ENCODE results near the gene PSD4. TPM values are rescaled to one million over a fixed set of nuclear protein-coding genes. Genes with fewer than 3 reads are reported as not detected.

PSD4 gene
- total RNA-seq, 1 donor from 2014 or later: 1.6 TPM

GRCh38 chr2:113158884-113159553, 14.8 kb upstream of the PSD4 start:
- Histone ChIP-seq H3K4me1 (ENCODE audit: control insufficient read depth in 3 of 3, insufficient read depth in 3 of 3, low read length in 3 of 3) (peaks cover 0 to 5% (median 0%) of the 10 kb centered on the region in 3 donors), H3K27ac (ENCODE audit: low read depth, low read length) (no peak overlapping the region), H3K27me3 (ENCODE audit: control insufficient read depth in 3 of 3, insufficient read depth in 3 of 3, low read length in 3 of 3) (peaks cover 9 to 20% (median 11%) of the 10 kb centered on the region in 3 donors), H3K4me3 (ENCODE audit: low read length in 3 of 3) (no peak overlapping the region), H3K9me3 (ENCODE audit: control insufficient read depth in 3 of 3, low read length in 3 of 3) (no peaks in the 10 kb centered on the region), H3K36me3 (ENCODE audit: control insufficient read depth in 3 of 3, insufficient read depth in 3 of 3, low read length in 3 of 3) (no peaks in the 10 kb centered on the region), H3K9ac (ENCODE audit: low read depth in 1 of 3, low read length in 3 of 3) (no peak overlapping the region)

GRCh38 chr2:113160248-113160647, 13.5 kb upstream of the PSD4 start:
- H3K9me3 ChIP-seq (ENCODE audit: control insufficient read depth in 3 of 3, low read length in 3 of 3): no peaks in the 10 kb centered on the region
- H3K27me3 ChIP-seq (ENCODE audit: control insufficient read depth in 3 of 3, insufficient read depth in 3 of 3, low read length in 3 of 3): peaks cover 9 to 20% (median 18%) of the 10 kb centered on the region in 3 donors
- H3K4me1 ChIP-seq (ENCODE audit: control insufficient read depth in 3 of 3, insufficient read depth in 3 of 3, low read length in 3 of 3): peaks cover 0 to 5% (median 0%) of the 10 kb centered on the region in 3 donors
- no peak overlapping the region for H3K9ac ChIP-seq (ENCODE audit: low read depth in 1 of 3, low read length in 3 of 3)
- H3K4me3 ChIP-seq (ENCODE audit: low read length in 3 of 3): no peak overlapping the region
- H3K27ac ChIP-seq (ENCODE audit: low read depth, low read length): no peak overlapping the region
- H3K36me3 ChIP-seq (ENCODE audit: control insufficient read depth in 3 of 3, insufficient read depth in 3 of 3, low read length in 3 of 3): no peaks in the 10 kb centered on the region

GRCh38 chr2:113160962-113161361, 12.8 kb upstream of the PSD4 start:
- peaks cover 0 to 5% (median 0%) of the 10 kb centered on the region in 3 donors for H3K4me1 ChIP-seq (ENCODE audit: control insufficient read depth in 3 of 3, insufficient read depth in 3 of 3, low read length in 3 of 3)
- H3K9me3 ChIP-seq (ENCODE audit: control insufficient read depth in 3 of 3, low read length in 3 of 3): no peaks in the 10 kb centered on the region
- no peak overlapping the region for H3K27ac ChIP-seq (ENCODE audit: low read depth, low read length)
- H3K9ac ChIP-seq (ENCODE audit: low read depth in 1 of 3, low read length in 3 of 3): no peak overlapping the region
- peaks cover 9 to 18% (median 17%) of the 10 kb centered on the region in 3 donors for H3K27me3 ChIP-seq (ENCODE audit: control insufficient read depth in 3 of 3, insufficient read depth in 3 of 3, low read length in 3 of 3)
- no peaks in the 10 kb centered on the region for H3K36me3 ChIP-seq (ENCODE audit: control insufficient read depth in 3 of 3, insufficient read depth in 3 of 3, low read length in 3 of 3)
- no peak overlapping the region for H3K4me3 ChIP-seq (ENCODE audit: low read length in 3 of 3)

- peaks cover 0 to 5% (median 0%) of the 10 kb centered on the region in 3 donors for H3K4me1 ChIP-seq (ENCODE audit: control insufficient read depth in 3 of 3, insufficient read depth in 3 of 3, low read length in 3 of 3)
- no peak overlapping the region for H3K27ac ChIP-seq (ENCODE audit: low read depth, low read length)
- H3K9ac ChIP-seq (ENCODE audit: low read depth in 1 of 3, low read length in 3 of 3): no peak overlapping the region
- H3K36me3 ChIP-seq (ENCODE audit: control insufficient read depth in 3 of 3, insufficient read depth in 3 of 3, low read length in 3 of 3): no peaks in the 10 kb centered on the region
- peaks cover 9 to 12% (median 10%) of the 10 kb centered on the region in 3 donors for H3K27me3 ChIP-seq (ENCODE audit: control insufficient read depth in 3 of 3, insufficient read depth in 3 of 3, low read length in 3 of 3)
- no peak overlapping the region for H3K4me3 ChIP-seq (ENCODE audit: low read length in 3 of 3)
- H3K9me3 ChIP-seq (ENCODE audit: control insufficient read depth in 3 of 3, low read length in 3 of 3): no peaks in the 10 kb centered on the region
Observed at GRCh38 chr2:113162173-113162572, 11.6 kb upstream of the PSD4 start.

GRCh38 chr2:113162869-113163268, 10.9 kb upstream of the PSD4 start:
- no peak overlapping the region for H3K27ac ChIP-seq (ENCODE audit: low read depth, low read length)
- no peak overlapping the region for H3K9ac ChIP-seq (ENCODE audit: low read depth in 1 of 3, low read length in 3 of 3)
- H3K4me1 ChIP-seq (ENCODE audit: control insufficient read depth in 3 of 3, insufficient read depth in 3 of 3, low read length in 3 of 3): peaks cover 0 to 1% (median 0%) of the 10 kb centered on the region in 3 donors
- no peaks in the 10 kb centered on the region for H3K9me3 ChIP-seq (ENCODE audit: control insufficient read depth in 3 of 3, low read length in 3 of 3)
- H3K36me3 ChIP-seq (ENCODE audit: control insufficient read depth in 3 of 3, insufficient read depth in 3 of 3, low read length in 3 of 3): no peaks in the 10 kb centered on the region
- peaks cover 4 to 7% (median 5%) of the 10 kb centered on the region in 3 donors for H3K27me3 ChIP-seq (ENCODE audit: control insufficient read depth in 3 of 3, insufficient read depth in 3 of 3, low read length in 3 of 3)
- no peak overlapping the region for H3K4me3 ChIP-seq (ENCODE audit: low read length in 3 of 3)

- Histone ChIP-seq H3K9ac (ENCODE audit: low read depth in 1 of 3, low read length in 3 of 3) (no peak overlapping the region), H3K27me3 (ENCODE audit: control insufficient read depth in 3 of 3, insufficient read depth in 3 of 3, low read length in 3 of 3) (peaks cover 0 to 7% (median 3%) of the 10 kb centered on the region in 3 donors), H3K4me3 (ENCODE audit: low read length in 3 of 3) (no peak overlapping the region), H3K4me1 (ENCODE audit: control insufficient read depth in 3 of 3, insufficient read depth in 3 of 3, low read length in 3 of 3) (no peaks in the 10 kb centered on the region), H3K9me3 (ENCODE audit: control insufficient read depth in 3 of 3, low read length in 3 of 3) (no peaks in the 10 kb centered on the region), H3K36me3 (ENCODE audit: control insufficient read depth in 3 of 3, insufficient read depth in 3 of 3, low read length in 3 of 3) (no peaks in the 10 kb centered on the region), H3K27ac (ENCODE audit: low read depth, low read length) (no peak overlapping the region)
Observed at GRCh38 chr2:113164215-113164929, 9.4 kb upstream of the PSD4 start.

- Histone ChIP-seq H3K4me1 (ENCODE audit: control insufficient read depth in 3 of 3, insufficient read depth in 3 of 3, low read length in 3 of 3) (no peaks in the 10 kb centered on the region), H3K27me3 (ENCODE audit: control insufficient read depth in 3 of 3, insufficient read depth in 3 of 3, low read length in 3 of 3) (peaks cover 0 to 7% (median 3%) of the 10 kb centered on the region in 3 donors), H3K9me3 (ENCODE audit: control insufficient read depth in 3 of 3, low read length in 3 of 3) (no peaks in the 10 kb centered on the region), H3K36me3 (ENCODE audit: control insufficient read depth in 3 of 3, insufficient read depth in 3 of 3, low read length in 3 of 3) (no peaks in the 10 kb centered on the region), H3K4me3 (ENCODE audit: low read length in 3 of 3) (no peak overlapping the region), H3K27ac (ENCODE audit: low read depth, low read length) (no peak overlapping the region), H3K9ac (ENCODE audit: low read depth in 1 of 3, low read length in 3 of 3) (no peak overlapping the region)
Observed at GRCh38 chr2:113164930-113165585, 8.7 kb upstream of the PSD4 start.

GRCh38 chr2:113166187-113166645, 7.6 kb upstream of the PSD4 start:
- Histone ChIP-seq H3K9ac (ENCODE audit: low read depth in 1 of 3, low read length in 3 of 3) (no peak overlapping the region), H3K27ac (ENCODE audit: low read depth, low read length) (no peak overlapping the region), H3K9me3 (ENCODE audit: control insufficient read depth in 3 of 3, low read length in 3 of 3) (no peaks in the 10 kb centered on the region), H3K4me1 (ENCODE audit: control insufficient read depth in 3 of 3, insufficient read depth in 3 of 3, low read length in 3 of 3) (no peaks in the 10 kb centered on the region), H3K36me3 (ENCODE audit: control insufficient read depth in 3 of 3, insufficient read depth in 3 of 3, low read length in 3 of 3) (no peaks in the 10 kb centered on the region), H3K27me3 (ENCODE audit: control insufficient read depth in 3 of 3, insufficient read depth in 3 of 3, low read length in 3 of 3) (peaks cover 0 to 7% (median 3%) of the 10 kb centered on the region in 3 donors), H3K4me3 (ENCODE audit: low read length in 3 of 3) (no peak overlapping the region)

GRCh38 chr2:113167115-113167932, 6.4 kb upstream of the PSD4 start:
- Histone ChIP-seq H3K27ac (ENCODE audit: low read depth, low read length) (no peak overlapping the region), H3K9ac (ENCODE audit: low read depth in 1 of 3, low read length in 3 of 3) (no peak overlapping the region)

More at GRCh38 chr2:113167115-113167932, 6.4 kb upstream of the PSD4 start:
- Histone ChIP-seq H3K27me3 (ENCODE audit: control insufficient read depth in 3 of 3, insufficient read depth in 3 of 3, low read length in 3 of 3) (peaks cover 0 to 7% (median 3%) of the 10 kb centered on the region in 3 donors), H3K4me1 (ENCODE audit: control insufficient read depth in 3 of 3, insufficient read depth in 3 of 3, low read length in 3 of 3) (no peaks in the 10 kb centered on the region), H3K4me3 (ENCODE audit: low read length in 3 of 3) (no peak overlapping the region), H3K9me3 (ENCODE audit: control insufficient read depth in 3 of 3, low read length in 3 of 3) (no peaks in the 10 kb centered on the region), H3K36me3 (ENCODE audit: control insufficient read depth in 3 of 3, insufficient read depth in 3 of 3, low read length in 3 of 3) (no peaks in the 10 kb centered on the region)

Data from skeletal muscle tissue (tissue), 4 donors.